ENCODE measurements around the gene MLC1. TPM values are rescaled to one million over a fixed set of nuclear protein-coding genes. Genes with fewer than 3 reads are reported as not detected.

MLC1 gene
- total and polyA plus RNA-seq, 10 of the 15 experiments (the other 5 are each of a cell fraction or from before 2014, with no cell fraction given) = 0.03 to 0.15 (median 0.07) TPM; not detected in 7

DNA sequence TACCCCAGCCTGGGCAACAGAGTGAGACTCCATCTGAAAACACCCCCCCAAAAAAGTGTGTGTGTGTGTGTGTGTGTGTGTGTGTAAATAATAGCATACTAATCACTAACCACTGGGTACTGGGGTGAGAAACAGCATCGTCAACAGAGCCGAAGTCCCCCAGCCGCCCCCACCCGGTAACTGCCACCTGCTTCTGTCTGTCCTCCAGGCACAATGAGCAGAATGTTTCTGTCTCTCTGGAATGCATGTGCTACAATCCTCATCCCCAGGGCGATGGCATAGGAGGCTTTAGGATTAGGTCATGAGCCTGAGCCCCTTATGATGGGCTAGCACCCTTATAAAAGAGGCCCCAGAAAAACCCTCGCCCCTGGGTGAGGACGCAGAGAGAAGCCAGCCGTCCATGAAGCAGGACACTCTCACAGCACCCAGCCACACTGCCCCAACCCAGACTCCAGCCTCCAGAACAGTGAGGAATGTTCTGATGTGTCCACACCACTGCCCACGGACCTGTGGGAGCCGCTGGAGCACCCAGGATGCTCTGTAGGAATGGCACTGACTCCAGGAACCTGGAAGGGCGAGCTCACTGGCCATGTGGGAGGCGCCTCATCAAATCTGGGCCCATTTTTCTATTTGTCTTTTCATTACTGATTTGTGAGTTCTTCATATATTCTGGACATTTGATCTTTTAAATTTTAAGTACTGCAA is 37.0 kb downstream of the MLC1 start:
- Histone ChIP-seq H3K9me3 (replicated peaks; ENCODE audit: control insufficient read depth, insufficient read depth, low read length) (no peaks in the 10 kb centered on the region; the same call in 2 of the 3 replicates), H3K4me1 (ENCODE audit: control insufficient read depth, insufficient read depth, low read length) (no peaks in the 10 kb centered on the region), H2AFZ (ENCODE audit: control insufficient read depth, low read depth, low read length) (no peak overlapping the region), H4K20me1 (ENCODE audit: control insufficient read depth, insufficient read depth) (no peaks in the 10 kb centered on the region), H3K4me3 (no peak overlapping the region), H3K27me3 (replicated peaks in 1 of 2; ENCODE audit: control insufficient read depth in 2 of 2, insufficient read depth in 2 of 2, low read length in 1 of 2) (no peaks in the 10 kb centered on the region; a peak in 2 of 4 replicates), H3K36me3 (ENCODE audit: control insufficient read depth in 2 of 2, insufficient read depth in 2 of 2, low read length in 1 of 2) (no peaks in the 10 kb centered on the region), H3K79me2 (ENCODE audit: control insufficient read depth, insufficient read depth, low read length) (no peaks in the 10 kb centered on the region), H3K9ac (ENCODE audit: control insufficient read depth, insufficient read depth, low read length) (no peak overlapping the region), H3K4me2 (ENCODE audit: control insufficient read depth, insufficient read depth) (no peak overlapping the region), H3K27ac (ENCODE audit: control insufficient read depth, insufficient read depth) (no peak overlapping the region)
- intact Hi-C loops (cut with micrococcal nuclease; ENCODE audit: unreplicated experiment) (no loop called here), in situ Hi-C loops (cut with MboI) (loop anchor here (25.0 kb wide), 1 partner anchor 711 kb away; no protein-coding TSS in a partner anchor)
- POLR2A ChIA-PET = no interaction called here
- 10% methylated on average over 12 of the region's 12 CpGs for WGBS (ENCODE audit: insufficient coverage, insufficient replicate concordance, low lambda C conversion rate, missing lambda C conversion rate)
- FAIRE-seq (no peak), DNase-seq (ENCODE audit: low read depth, low spot score) (no peak), ATAC-seq (no peak)
- BruUV-seq (replicated peaks) = no TSS peak
- SMC1A ChIA-PET (ENCODE audit: uncharacterized antibody, unreplicated experiment) = no interaction called here
- RAD21 ChIA-PET (ENCODE audit: unreplicated experiment) = no interaction called here
- CTCF ChIA-PET = no interaction called here
- TF ChIP-seq, protein P1, sequence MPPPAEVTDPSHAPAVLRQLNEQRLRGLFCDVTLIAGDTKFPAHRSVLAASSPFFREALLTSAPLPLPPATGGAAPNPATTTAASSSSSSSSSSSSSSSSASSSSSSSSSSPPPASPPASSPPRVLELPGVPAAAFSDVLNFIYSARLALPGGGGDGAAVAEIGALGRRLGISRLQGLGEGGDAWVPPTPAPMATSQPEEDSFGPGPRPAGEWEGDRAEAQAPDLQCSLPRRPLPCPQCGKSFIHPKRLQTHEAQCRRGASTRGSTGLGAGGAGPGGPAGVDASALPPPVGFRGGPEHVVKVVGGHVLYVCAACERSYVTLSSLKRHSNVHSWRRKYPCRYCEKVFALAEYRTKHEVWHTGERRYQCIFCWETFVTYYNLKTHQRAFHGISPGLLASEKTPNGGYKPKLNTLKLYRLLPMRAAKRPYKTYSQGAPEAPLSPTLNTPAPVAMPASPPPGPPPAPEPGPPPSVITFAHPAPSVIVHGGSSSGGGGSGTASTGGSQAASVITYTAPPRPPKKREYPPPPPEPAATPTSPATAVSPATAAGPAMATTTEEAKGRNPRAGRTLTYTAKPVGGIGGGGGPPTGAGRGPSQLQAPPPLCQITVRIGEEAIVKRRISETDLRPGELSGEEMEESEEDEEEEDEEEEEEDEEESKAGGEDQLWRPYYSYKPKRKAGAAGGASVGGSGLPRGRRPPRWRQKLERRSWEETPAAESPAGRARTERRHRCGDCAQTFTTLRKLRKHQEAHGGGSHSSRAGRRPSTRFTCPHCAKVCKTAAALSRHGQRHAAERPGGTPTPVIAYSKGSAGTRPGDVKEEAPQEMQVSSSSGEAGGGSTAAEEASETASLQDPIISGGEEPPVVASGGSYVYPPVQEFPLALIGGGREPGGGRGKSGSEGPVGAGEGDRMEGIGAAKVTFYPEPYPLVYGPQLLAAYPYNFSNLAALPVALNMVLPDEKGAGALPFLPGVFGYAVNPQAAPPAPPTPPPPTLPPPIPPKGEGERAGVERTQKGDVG (CRISPR knock-in tag; IDR thresholded peaks at IDR 0.05) = no peak
- TF ChIP-seq FOXM1 (IDR thresholded peaks at IDR 0.05; ENCODE audit: low read depth, low read length) (no peak), TBL1XR1 (IDR thresholded peaks at IDR 0.05; ENCODE audit: low read depth, low read length) (no peak), NR2C2 (IDR thresholded peaks at IDR 0.05; ENCODE audit: borderline replicate concordance, control insufficient read depth, insufficient read length, low read depth) (no peak), SUPT20H (IDR thresholded peaks at IDR 0.05; ENCODE audit: borderline replicate concordance, control insufficient read depth, low read depth, low read length) (no peak), ZNF24 (IDR thresholded peaks at IDR 0.05) (no peak), NR2C1 (IDR thresholded peaks at IDR 0.05) (no peak), SMARCA5 (IDR thresholded peaks at IDR 0.05) (no peak), PML (IDR thresholded peaks at IDR 0.05; ENCODE audit: low read length) (no peak), DPF2 (IDR thresholded peaks at IDR 0.05) (no peak), WRNIP1 (IDR thresholded peaks at IDR 0.05; ENCODE audit: borderline replicate concordance, low read depth, low read length) (no peak), CREB1 (IDR thresholded peaks at IDR 0.05; ENCODE audit: low read depth) (no peak)
- TF ChIP-seq, protein P2, sequence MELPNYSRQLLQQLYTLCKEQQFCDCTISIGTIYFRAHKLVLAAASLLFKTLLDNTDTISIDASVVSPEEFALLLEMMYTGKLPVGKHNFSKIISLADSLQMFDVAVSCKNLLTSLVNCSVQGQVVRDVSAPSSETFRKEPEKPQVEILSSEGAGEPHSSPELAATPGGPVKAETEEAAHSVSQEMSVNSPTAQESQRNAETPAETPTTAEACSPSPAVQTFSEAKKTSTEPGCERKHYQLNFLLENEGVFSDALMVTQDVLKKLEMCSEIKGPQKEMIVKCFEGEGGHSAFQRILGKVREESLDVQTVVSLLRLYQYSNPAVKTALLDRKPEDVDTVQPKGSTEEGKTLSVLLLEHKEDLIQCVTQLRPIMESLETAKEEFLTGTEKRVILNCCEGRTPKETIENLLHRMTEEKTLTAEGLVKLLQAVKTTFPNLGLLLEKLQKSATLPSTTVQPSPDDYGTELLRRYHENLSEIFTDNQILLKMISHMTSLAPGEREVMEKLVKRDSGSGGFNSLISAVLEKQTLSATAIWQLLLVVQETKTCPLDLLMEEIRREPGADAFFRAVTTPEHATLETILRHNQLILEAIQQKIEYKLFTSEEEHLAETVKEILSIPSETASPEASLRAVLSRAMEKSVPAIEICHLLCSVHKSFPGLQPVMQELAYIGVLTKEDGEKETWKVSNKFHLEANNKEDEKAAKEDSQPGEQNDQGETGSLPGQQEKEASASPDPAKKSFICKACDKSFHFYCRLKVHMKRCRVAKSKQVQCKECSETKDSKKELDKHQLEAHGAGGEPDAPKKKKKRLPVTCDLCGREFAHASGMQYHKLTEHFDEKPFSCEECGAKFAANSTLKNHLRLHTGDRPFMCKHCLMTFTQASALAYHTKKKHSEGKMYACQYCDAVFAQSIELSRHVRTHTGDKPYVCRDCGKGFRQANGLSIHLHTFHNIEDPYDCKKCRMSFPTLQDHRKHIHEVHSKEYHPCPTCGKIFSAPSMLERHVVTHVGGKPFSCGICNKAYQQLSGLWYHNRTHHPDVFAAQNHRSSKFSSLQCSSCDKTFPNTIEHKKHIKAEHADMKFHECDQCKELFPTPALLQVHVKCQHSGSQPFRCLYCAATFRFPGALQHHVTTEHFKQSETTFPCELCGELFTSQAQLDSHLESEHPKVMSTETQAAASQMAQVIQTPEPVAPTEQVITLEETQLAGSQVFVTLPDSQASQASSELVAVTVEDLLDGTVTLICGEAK (IDR thresholded peaks at IDR 0.05; ENCODE audit: borderline replicate concordance) = no peak
- TF ChIP-seq, protein P3, sequence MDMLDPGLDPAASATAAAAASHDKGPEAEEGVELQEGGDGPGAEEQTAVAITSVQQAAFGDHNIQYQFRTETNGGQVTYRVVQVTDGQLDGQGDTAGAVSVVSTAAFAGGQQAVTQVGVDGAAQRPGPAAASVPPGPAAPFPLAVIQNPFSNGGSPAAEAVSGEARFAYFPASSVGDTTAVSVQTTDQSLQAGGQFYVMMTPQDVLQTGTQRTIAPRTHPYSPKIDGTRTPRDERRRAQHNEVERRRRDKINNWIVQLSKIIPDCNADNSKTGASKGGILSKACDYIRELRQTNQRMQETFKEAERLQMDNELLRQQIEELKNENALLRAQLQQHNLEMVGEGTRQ (IDR thresholded peaks at IDR 0.05; ENCODE audit: borderline replicate concordance, low read depth, low read length) = no peak
- TF ChIP-seq, protein P4, sequence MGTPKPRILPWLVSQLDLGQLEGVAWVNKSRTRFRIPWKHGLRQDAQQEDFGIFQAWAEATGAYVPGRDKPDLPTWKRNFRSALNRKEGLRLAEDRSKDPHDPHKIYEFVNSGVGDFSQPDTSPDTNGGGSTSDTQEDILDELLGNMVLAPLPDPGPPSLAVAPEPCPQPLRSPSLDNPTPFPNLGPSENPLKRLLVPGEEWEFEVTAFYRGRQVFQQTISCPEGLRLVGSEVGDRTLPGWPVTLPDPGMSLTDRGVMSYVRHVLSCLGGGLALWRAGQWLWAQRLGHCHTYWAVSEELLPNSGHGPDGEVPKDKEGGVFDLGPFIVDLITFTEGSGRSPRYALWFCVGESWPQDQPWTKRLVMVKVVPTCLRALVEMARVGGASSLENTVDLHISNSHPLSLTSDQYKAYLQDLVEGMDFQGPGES (IDR thresholded peaks at IDR 0.05) = no peak

Data from GM12878 (cell line).